Stimulated activated CD8-positive, alpha-beta memory T cell treated with anti-CD3 and anti-CD28 coated beads, Interleukin-2, amount 100 ng/mL, for 48 hours (primary cell): ENCODE measurements around the gene CXCL16.

Source experiments
- DNase-seq, 2 donors: peaks; one replicate each; pipeline ENCODE4 v3.0.0-alpha.2; 2020; ENCODE audit warnings: low read depth in 2 of 2

CXCL16 gene

GRCh38 chr17:4751932-4752331 lies 12.2 kb upstream of the CXCL16 start:
- no peak for DNase-seq

- no peak for DNase-seq
These were observed 10.9 kb upstream of the CXCL16 start for GRCh38 chr17:4750606-4751005.

GRCh38 chr17:4748686-4749085 lies 9.0 kb upstream of the CXCL16 start:
- DNase-seq, result no peak

DNA sequence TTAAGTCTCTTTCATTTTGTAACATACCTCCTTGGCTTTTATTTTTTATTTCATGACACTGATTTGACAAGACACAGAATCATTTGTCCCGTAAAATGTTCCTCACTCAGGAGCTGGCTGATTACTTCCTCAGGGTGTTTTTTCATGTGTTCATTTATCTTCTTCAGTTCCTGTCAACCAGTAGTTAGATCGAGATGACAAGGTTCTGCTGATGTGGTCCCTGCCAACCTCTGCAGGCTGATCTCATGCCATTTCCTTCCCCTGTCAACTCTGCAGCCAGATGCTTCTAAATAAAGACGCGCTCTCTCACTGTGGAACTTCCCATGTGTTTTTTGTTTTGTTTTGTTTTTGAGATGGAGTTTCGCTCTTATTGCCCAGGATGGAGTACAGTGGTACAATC lies 8.1 kb upstream of the CXCL16 start:
- DNase-seq, result no peak

- no peak for DNase-seq
These were observed 5.6 kb upstream of the CXCL16 start for GRCh38 chr17:4744999-4745969.

DNA sequence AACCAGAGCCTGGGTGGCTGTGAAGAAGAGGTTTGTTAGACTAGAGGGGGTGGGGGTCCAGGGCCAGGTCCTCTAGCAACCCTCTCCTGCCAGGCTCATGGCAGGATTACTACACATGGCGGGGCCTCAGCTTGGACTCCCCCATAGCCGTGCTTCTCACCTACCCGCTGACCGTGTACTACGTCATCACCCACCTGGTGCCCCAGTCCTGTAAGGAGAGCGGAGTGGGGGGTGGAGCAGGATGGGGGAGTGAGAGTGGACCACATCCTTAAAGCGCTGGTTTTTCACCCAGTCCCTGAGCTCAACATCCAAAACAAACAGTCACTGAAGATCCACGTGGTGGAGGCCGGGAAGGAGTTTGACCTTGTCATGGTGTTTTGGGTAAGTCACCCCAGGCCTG lies 4.2 kb upstream of the CXCL16 start:
- DNase-seq, result no peak

- DNase-seq, result no peak
These were observed 3.5 kb upstream of the CXCL16 start for GRCh38 chr17:4743216-4743615.

DNA sequence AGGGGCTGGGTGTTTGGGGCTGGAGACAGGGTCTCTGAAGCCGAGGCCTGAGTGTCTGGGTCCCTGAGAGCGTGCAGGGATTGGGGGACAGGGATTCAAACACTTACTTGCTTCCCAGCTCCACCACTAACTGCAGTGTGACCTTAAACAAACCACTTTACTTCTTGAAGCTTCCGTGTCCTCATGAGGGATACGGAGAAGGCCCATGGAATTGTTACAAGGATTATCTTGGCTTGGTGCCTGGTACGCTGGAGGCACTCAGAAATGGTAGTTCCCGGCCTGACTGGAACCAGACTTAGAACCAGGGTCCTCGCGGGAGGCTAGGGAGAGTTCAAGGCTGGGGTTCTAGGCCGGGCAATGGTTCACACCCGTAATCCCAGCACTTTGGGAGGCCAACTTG lies 2.9 kb upstream of the CXCL16 start:
- no peak for DNase-seq

DNA sequence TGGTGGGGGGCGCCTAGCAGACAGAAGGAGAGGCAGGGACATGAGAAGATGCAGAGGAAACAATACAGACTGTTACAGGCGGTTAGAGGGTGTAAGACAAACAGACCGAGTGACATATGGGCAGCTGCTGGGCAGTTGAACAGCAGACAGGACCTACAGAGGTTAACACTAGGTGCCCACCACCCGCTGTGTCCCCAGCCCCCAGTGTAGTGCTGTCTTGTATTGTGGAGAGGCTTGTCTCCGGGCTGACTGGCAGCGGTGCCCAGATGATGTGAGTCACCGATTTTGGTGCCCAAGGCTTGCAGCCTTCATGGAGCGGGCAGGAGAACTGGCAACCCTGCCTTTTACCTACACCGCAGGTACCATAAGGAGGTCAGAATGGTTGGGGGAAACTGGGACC lies 2.4 kb upstream of the CXCL16 start:
- no peak for DNase-seq

DNA sequence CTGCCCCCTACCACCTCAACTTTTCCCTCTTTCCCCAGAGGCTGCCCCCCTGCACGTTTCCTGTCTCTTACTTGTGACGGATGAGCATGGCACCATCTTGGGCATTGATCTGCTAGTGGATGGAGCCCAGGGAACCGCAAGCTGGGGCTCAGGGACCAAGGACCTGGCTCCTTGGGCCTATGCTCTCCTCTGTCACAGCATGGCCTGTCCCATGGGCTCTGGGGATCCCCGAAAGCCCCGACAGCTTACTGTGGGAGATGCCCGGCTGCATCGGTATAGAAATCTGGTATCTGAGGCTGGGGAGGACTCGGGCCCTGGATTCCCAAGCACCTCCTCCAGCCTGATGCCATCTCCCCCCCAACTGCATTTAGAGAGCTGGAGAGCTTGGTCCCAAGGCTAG lies 1.8 kb upstream of the CXCL16 start:
- DNase-seq, result no peak

- DNase-seq, result no peak
These were observed 856 bp upstream of the CXCL16 start for GRCh38 chr17:4740584-4740983.

DNA sequence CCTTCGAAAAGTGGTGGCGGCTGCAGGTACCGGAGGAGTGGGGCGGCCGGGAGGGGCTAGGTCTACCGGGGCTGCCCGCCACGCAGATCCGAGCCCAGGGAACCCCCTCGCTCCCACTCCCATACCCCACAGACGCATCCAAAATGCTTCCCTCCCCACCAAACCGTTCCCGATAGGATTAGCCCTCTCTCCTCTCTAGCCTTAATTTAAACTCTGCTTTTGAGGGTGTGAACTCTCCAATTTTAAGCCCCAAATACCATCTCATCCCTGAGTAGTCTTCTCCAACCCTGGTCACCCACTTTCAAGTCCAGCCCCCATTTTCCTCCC lies 260 bp upstream of the CXCL16 start:
- no peak for DNase-seq

DNA sequence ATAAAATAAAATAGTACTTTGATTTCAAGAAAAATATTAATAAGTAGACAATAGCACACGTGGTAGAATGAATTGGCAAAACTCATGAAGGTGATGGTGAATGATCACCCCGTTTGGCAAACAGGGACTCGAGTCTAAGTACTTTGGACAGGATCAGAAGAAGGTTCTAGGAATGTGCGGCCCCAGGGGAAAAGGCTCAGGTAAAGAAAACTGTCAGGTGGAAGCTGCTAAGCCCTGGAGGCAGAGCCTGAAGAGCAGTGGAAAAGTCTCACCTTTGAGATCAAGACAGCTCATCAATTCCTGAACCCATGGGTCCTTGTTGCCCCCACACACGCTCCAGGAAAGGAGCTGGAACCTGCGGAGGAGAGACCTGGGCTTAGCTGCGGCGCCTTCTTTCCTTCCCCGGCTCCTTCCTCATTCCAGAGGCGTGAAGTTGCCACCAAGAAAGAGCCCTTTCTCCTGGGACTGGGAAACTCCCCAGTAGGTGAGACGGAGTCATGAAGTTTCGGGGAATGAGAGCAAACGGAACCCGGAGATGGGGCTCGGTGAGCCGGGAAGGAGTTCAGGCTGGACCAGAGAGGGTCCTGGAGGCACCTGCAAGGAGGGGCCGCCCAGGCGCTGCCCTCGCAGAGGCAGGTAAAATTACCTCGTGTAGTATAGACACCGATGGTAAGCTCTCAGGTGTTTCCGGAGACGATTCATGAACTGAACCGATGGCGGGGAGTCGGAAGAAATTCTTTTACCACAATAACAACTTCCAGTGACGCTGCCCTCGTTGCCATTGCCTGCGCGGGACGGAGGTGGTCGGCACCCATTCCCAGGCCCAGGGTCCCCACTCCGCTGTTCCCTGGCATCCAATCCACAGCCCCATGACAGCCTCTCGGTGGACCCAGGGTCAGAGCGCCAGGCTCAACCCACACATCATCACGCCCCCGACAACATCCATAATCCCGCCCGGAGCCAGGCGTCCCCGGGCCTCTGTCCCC lies 1.3 kb downstream of the CXCL16 start:
- no peak for DNase-seq

- DNase-seq, result no peak
These were observed 3.7 kb downstream of the CXCL16 start for GRCh38 chr17:4735876-4736651.

GRCh38 chr17:4734857-4735475 lies 4.8 kb downstream of the CXCL16 start:
- DNase-seq, result no peak

DNA sequence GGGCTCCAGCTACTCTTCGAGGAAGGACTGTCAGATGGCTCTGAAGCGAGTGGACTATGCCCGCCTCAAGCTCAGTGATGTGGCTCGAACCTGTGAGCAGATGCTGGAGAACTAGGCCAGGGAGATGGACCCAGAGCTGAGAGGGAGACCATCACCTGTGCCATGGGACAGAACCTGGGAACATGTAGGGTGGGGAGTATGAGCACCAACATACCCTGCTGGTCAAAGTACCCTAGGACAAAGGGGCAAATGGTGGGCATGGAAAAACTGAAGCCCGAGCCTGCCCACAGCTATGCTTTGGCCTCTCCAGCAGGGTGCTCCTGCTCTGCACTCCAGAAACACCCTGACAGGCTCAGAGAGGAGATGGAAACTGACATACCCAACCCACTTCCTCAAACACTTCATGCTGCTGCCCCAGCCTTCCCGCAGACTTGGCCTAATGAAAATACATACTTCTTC lies 6.6 kb downstream of the CXCL16 start:
- no peak for DNase-seq

- no peak for DNase-seq
These were observed 11.6 kb downstream of the CXCL16 start for GRCh38 chr17:4728124-4728523.

DNA sequence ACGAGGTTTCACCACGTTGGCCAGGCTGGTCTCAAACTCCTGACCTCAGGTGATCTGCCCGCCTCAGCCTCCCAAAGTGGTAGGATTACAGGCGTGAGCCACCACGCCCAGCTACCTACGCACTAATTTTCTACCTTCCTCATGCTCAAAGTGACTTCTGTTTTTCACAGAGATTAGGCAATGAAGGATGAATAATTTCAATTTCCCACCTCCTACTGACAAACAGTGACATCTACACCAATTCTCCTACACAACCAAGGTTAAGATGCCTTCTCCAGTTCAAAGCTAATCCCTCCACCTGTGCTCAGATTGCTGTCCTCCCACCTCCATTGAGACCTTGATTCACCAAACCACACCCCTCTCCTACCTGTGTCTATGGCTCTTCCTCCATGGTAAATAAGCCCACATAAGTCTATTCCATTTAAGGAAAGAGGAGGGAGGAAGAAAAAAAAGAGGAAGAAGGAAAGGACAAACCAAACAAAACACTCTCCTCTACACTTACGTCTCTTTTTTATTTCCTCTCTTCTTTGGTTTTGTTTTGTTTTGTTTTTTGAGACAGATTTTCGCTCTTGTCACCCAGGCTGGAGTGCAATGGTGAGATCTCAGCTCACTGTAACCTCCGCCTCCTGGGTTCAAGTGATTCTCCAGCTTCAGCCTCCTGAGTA lies 13.9 kb downstream of the CXCL16 start:
- DNase-seq, result no peak

DNA sequence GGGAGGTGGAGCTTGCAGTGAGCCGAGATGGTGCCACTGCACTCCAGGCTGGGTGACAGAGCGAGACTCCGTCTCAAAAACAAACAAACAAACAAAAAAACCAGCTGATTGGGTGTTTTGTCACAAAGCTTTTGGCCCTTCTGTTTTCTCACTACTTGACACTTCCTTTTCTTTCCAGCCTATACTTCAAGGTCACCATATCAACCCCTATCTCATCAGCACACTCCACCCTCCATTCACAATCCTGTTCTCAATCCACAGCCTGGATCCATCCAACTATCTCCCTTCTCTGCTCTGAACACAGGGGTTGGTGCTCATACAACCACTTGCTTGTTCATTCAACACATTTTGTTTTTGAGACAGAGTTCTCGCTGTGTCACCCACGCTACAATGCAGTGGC lies 15.1 kb downstream of the CXCL16 start:
- no peak for DNase-seq

GRCh38 chr17:4722678-4723240 lies 17.0 kb downstream of the CXCL16 start:
- no peak for DNase-seq
